Ishikawa (cell line): ENCODE results near the gene CGB7.

Experiments
- CEBPB ChIP-seq: IDR thresholded peaks from 2 replicates; pipeline ENCODE4 v1.6.1; 2012
- CREB1 ChIP-seq: IDR thresholded peaks from 2 replicates; pipeline ENCODE4 v1.6.1; 2012; ENCODE audit warnings: low read depth
- EGR1 ChIP-seq: IDR thresholded peaks from 2 replicates; pipeline ENCODE4 v1.6.1; 2012
- EP300 ChIP-seq: IDR thresholded peaks from 2 replicates; pipeline ENCODE4 v1.6.1; 2012; ENCODE audit warnings: borderline replicate concordance
- FOXM1 ChIP-seq: IDR thresholded peaks from 2 replicates; pipeline ENCODE4 v1.6.1; 2012; ENCODE audit warnings: low read depth, borderline replicate concordance
- MAX ChIP-seq: IDR thresholded peaks from 2 replicates; pipeline ENCODE4 v1.6.1; 2012
- NFIC ChIP-seq: IDR thresholded peaks from 2 replicates; pipeline ENCODE4 v1.6.1; 2012
- RAD21 ChIP-seq: IDR thresholded peaks from 2 replicates; pipeline ENCODE4 v1.6.1; 2012; ENCODE audit warnings: low read depth
- REST ChIP-seq: IDR thresholded peaks from 2 replicates; pipeline ENCODE4 v1.6.1; 2012; ENCODE audit warnings: low read depth, mild to moderate bottlenecking
- TAF1 ChIP-seq: IDR thresholded peaks from 2 replicates; pipeline ENCODE4 v1.6.1; 2012; ENCODE audit warnings: low read depth, mild to moderate bottlenecking
- TCF12 ChIP-seq: IDR thresholded peaks from 2 replicates; pipeline ENCODE4 v1.6.1; 2012; ENCODE audit warnings: low read depth
- TEAD4 ChIP-seq: IDR thresholded peaks from 2 replicates; pipeline ENCODE4 v1.6.1; 2012
- USF1 ChIP-seq: IDR thresholded peaks from 2 replicates; pipeline ENCODE4 v1.6.1; 2012
- YY1 ChIP-seq: IDR thresholded peaks from 2 replicates; pipeline ENCODE4 v1.6.1; 2012; ENCODE audit warnings: low read depth
- ZBTB7A ChIP-seq: IDR thresholded peaks from 2 replicates; pipeline ENCODE4 v1.6.1; 2012; ENCODE audit warnings: low read depth

CGB7 gene

GRCh38 chr19:49091391-49092038, 34.0 kb upstream of the CGB7 start:
- TF ChIP-seq CEBPB (no peak), YY1 (no peak), EGR1 (no peak), REST (no peak), USF1 (no peak), TAF1 (no peak)

- TF ChIP-seq NFIC (no peak), ZBTB7A (no peak), CEBPB (no peak), USF1 (no peak), TCF12 (no peak), EP300 (no peak), MAX (no peak)
Observed at GRCh38 chr19:49086296-49086695, 28.7 kb upstream of the CGB7 start.

- TF ChIP-seq ZBTB7A (no peak), NFIC (no peak), RAD21 (no peak), TEAD4 (no peak), USF1 (no peak), CEBPB (no peak), TCF12 (no peak), TAF1 (no peak), REST (no peak), EGR1 (no peak), YY1 (no peak), FOXM1 (no peak), MAX (no peak), EP300 (no peak), CREB1 (no peak)
Observed at GRCh38 chr19:49085868-49086232, 28.3 kb upstream of the CGB7 start.

GRCh38 chr19:49085020-49085867, 27.7 kb upstream of the CGB7 start, which contains the start of gene SNRNP70:
Gene SNRNP70, plus strand, starts transcription at chr19:49085451. Its CDS starts 964 bp downstream, at chr19:49086415.
- TF ChIP-seq TAF1: peak; percentile 99
- no peak for TF ChIP-seq CREB1
- TF ChIP-seq NFIC: peak; percentile 91
- TF ChIP-seq YY1: no peak
- no peak for TF ChIP-seq CEBPB
- TF ChIP-seq MAX: peak; percentile 84
- peak; percentile 15; the same call in 1 of the 2 replicates for TF ChIP-seq EP300
- TF ChIP-seq USF1: 0 out of 2 replicates have a peak, but pooled peaks have one; percentile 20
- TF ChIP-seq FOXM1: 0 out of 2 replicates have a peak, but pooled peaks have one; percentile 51
- peak; percentile 54 for TF ChIP-seq TCF12
- TF ChIP-seq ZBTB7A: 0 out of 2 replicates have a peak, but pooled peaks have one; percentile 1
- peak; percentile 82 for TF ChIP-seq EGR1
- 0 out of 2 replicates have a peak, but pooled peaks have one; percentile 3 for TF ChIP-seq TEAD4
